ENCODE results near the gene FCGR3A. TPM values are rescaled to one million over a fixed set of nuclear protein-coding genes. Genes with fewer than 3 reads are reported as not detected.
"Not testable (repeated sequence)": the region's sequence is repeated elsewhere in the genome, so short reads cannot be mapped to it uniquely, and the experiment has no call there.

The FCGR3A gene
- 1,000 to 10,000 TPM in 2 of 3 donors, 100 to 1,000 TPM in 1; 491 to 1,637 (median 1,471) TPM for polyA plus RNA-seq

DNA sequence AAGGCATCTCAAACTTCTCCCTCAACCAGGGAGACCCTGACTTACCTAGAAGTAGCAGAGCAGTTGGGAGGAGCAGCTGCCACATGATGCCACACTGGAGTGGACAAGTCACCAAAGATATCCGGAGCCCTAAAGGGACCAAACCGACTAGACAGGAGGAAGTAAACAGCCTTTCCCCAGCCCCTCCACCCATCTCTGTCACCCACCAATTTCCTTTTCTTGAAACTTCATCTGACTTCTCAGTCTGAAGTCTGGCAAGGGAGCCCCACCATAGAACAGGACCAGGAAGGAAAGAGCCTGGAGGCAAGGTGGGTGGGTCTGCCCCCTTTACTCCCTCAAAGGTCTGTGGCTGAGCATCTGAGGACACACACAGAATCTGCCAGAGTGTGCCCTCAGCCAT, at the start of gene FCGR3A:
FCGR3A (minus strand) TSS at position 167 of the 400 bp plus-strand sequence; CDS start at position 85, 82 bp downstream.
- H3K36me3 Mint-ChIP-seq, result peaks cover 21 to 25% (median 23%) of the 10 kb centered on the region in 3 donors
- DNase-seq, result peak; percentile 55 to 60 (median 55)
- H3K9me3 Mint-ChIP-seq, result no peaks in the 10 kb centered on the region
- peaks cover 69 to 81% of the 10 kb centered on the region in 2 donors for H3K4me1 Mint-ChIP-seq
- peaks cover 0 to 4% (median 2%) of the 10 kb centered on the region in 3 donors for H3K27me3 Mint-ChIP-seq (ENCODE audit: low read depth in 3 of 3)
- H3K27ac Mint-ChIP-seq, result peak within 1 kb of the TSS; percentile 91 to 97 (median 96)
- H3K4me3 Mint-ChIP-seq, result peak within 1 kb of the TSS; percentile 81 to 97 (median 94)

- not testable (repeated sequence) for H3K36me3 Mint-ChIP-seq; H3K4me1 Mint-ChIP-seq; DNase-seq; H3K4me3 Mint-ChIP-seq; H3K27ac Mint-ChIP-seq; H3K27me3 Mint-ChIP-seq (ENCODE audit: low read depth in 3 of 3); H3K9me3 Mint-ChIP-seq
Measured at GRCh38 chr1:161597077-161597476, 47.5 kb upstream of the FCGR3A start.

- H3K36me3 Mint-ChIP-seq, H3K4me1 Mint-ChIP-seq: not testable (repeated sequence)
- peak overlapping the region in 3 of 6 donors; percentile 9 to 48 (median 46) for H3K27ac Mint-ChIP-seq
Measured at GRCh38 chr1:161595583-161595982, 46.0 kb upstream of the FCGR3A start.

DNA sequence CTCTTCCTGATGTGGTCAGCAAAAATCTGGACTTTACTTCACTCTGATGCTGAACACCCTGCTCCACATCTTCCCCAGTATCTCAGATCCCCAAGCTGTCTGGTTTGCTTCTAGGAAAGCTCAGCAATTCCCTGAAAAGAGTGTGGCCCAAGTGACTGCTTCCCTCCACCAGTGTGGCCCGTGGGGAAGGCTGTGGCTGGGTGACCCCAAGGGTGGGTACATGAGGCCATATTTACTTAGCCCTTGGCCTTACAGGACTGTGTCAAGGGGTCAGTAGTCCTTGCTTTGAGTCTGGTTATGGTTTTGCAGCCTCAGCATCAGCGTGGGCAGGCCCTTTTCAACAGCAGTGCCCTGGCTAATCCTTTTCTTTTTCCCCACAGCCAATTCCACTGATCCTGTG, 45.6 kb upstream of the FCGR3A start:
- H3K4me3 Mint-ChIP-seq; DNase-seq; H3K27ac Mint-ChIP-seq; H3K27me3 Mint-ChIP-seq (ENCODE audit: low read depth in 3 of 3); H3K9me3 Mint-ChIP-seq; H3K36me3 Mint-ChIP-seq; H3K4me1 Mint-ChIP-seq: not testable (repeated sequence)

More at GRCh38 chr1:161595583-161595982, 46.0 kb upstream of the FCGR3A start:
- not testable (repeated sequence) for H3K27me3 Mint-ChIP-seq (ENCODE audit: low read depth in 3 of 3); H3K9me3 Mint-ChIP-seq; H3K4me3 Mint-ChIP-seq; DNase-seq

DNA sequence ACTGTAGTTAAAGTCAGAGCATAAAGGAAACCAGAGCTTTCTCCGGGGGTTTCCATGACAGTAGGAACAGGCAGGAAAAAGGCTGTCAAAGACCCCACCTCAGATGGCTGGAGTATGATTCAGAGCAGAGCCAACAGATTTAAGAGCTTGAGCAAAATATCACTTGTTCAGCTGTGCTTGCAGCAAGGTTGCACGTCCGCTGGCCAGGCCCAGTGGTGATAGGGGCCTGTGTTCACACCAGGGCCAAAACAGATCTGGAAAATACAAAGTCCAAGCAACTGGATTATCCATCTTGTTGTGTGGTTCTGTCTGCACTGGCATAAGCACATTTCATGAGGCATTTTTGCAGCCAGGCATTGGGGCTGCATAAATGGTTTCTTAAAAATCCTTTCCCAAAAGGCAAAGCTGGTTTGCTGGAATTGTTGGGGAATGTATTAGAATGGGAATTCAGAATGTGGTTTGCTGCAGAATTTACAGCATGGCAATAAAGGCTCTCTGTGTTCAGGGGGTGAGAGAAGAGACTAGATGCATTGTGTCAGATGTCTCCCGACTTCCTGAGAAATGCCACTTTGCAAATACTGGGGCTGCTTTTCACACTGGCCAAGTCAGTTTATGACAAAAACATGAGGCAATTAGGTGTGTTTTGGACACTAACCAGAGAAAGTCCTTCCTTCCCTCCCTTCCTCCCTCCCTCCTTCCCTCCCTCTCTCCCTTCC, 44.8 kb upstream of the FCGR3A start:
- H3K27me3 Mint-ChIP-seq (ENCODE audit: low read depth in 3 of 3); H3K9me3 Mint-ChIP-seq; DNase-seq; H3K4me3 Mint-ChIP-seq; H3K36me3 Mint-ChIP-seq; H3K4me1 Mint-ChIP-seq: not testable (repeated sequence)
- H3K27ac Mint-ChIP-seq, result peak overlapping the region in 2 of 6 donors; percentile 34 to 53

GRCh38 chr1:161593092-161593755, 43.6 kb upstream of the FCGR3A start:
- not testable (repeated sequence) for H3K4me1 Mint-ChIP-seq; H3K9me3 Mint-ChIP-seq; H3K36me3 Mint-ChIP-seq; DNase-seq; H3K27me3 Mint-ChIP-seq (ENCODE audit: low read depth in 3 of 3); H3K4me3 Mint-ChIP-seq
- peak overlapping the region in 1 of 6 donors; percentile 34 for H3K27ac Mint-ChIP-seq

DNA sequence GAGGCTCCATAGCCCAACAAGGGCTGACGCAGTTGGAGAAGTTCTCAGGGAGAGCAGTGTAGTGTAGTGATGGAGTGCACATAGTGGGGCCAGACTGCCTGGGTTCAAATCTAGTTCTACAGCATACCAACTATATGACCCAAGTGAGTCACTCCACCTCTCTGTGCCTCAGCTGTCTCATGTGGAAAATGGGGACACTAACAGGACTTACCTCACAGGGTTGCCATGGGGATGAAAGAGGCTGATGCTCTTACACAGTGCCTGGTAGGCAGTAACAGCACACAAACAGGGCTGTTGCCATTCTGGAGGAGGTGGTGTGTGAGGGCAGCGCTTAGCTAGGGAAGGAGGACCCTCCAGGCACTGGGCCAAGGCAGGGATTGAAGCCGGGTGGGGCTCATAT, 43.0 kb upstream of the FCGR3A start:
- H3K27ac Mint-ChIP-seq; DNase-seq; H3K4me3 Mint-ChIP-seq; H3K27me3 Mint-ChIP-seq (ENCODE audit: low read depth in 3 of 3); H3K36me3 Mint-ChIP-seq; H3K9me3 Mint-ChIP-seq; H3K4me1 Mint-ChIP-seq: not testable (repeated sequence)

GRCh38 chr1:161589920-161590319, 40.3 kb upstream of the FCGR3A start:
- not testable (repeated sequence) for H3K9me3 Mint-ChIP-seq; H3K4me3 Mint-ChIP-seq; H3K36me3 Mint-ChIP-seq; H3K4me1 Mint-ChIP-seq; H3K27ac Mint-ChIP-seq; H3K27me3 Mint-ChIP-seq (ENCODE audit: low read depth in 3 of 3); DNase-seq

- not testable (repeated sequence) for H3K27ac Mint-ChIP-seq; H3K36me3 Mint-ChIP-seq; H3K4me1 Mint-ChIP-seq; H3K27me3 Mint-ChIP-seq (ENCODE audit: low read depth in 3 of 3); DNase-seq; H3K9me3 Mint-ChIP-seq; H3K4me3 Mint-ChIP-seq
Measured at GRCh38 chr1:161589365-161589764, 39.7 kb upstream of the FCGR3A start.

- not testable (repeated sequence) for H3K27me3 Mint-ChIP-seq (ENCODE audit: low read depth in 3 of 3); H3K4me1 Mint-ChIP-seq; H3K27ac Mint-ChIP-seq; DNase-seq; H3K36me3 Mint-ChIP-seq; H3K4me3 Mint-ChIP-seq; H3K9me3 Mint-ChIP-seq
Measured at GRCh38 chr1:161588596-161588995, 39.0 kb upstream of the FCGR3A start.

DNA sequence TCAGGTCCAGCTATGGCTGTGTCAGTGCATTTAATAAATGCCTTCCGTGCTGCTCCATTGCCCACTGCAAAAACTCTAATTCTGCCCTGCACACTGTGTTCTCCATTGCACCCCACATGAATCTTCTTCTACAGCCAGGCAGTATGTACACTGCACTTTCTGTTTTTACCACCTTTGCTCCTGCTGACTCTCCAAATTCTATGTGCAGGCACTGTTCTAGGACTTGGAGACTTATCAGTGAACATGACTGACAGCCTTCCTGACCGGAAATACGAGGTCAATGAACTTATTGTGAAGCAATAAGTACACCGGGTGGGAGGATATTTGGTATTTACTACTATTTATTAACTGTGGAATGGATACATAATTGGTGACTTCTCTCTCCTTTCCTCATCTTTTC, 33.3 kb upstream of the FCGR3A start:
- H3K27me3 Mint-ChIP-seq (ENCODE audit: low read depth in 3 of 3); H3K9me3 Mint-ChIP-seq; DNase-seq; H3K36me3 Mint-ChIP-seq; H3K4me1 Mint-ChIP-seq; H3K4me3 Mint-ChIP-seq: not testable (repeated sequence)
- H3K27ac Mint-ChIP-seq, result peak overlapping the region in 1 of 6 donors; percentile 22

DNA sequence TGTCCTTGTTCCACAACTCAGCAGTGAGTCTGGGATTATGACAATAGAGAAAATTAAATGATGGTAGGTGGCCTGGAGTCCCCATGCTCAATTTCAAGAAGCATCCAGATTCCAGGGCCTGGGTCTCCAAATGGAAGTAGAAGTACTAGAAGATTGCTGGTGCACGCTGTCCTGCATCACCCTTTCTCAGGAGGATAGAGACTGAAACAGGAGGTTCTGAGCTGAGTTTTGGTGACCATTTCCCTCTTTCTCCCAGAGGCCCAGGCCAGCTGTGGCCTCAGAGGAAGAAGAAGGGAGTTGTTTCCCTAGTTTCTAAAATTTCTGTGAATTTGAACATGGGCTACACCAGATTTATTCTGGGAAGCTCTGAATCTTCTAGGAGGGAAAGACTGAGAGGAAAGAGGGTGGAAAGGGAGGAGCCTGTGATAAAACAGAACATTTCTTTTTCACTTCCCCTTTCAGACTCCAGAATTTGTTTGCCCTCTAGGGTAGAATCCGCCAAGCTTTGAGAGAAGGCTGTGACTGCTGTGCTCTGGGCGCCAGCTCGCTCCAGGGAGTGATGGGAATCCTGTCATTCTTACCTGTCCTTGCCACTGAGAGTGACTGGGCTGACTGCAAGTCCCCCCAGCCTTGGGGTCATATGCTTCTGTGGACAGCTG, 31.4 kb upstream of the FCGR3A start:
- not testable (repeated sequence) for H3K27ac Mint-ChIP-seq; H3K4me1 Mint-ChIP-seq; H3K36me3 Mint-ChIP-seq; H3K4me3 Mint-ChIP-seq; H3K27me3 Mint-ChIP-seq (ENCODE audit: low read depth in 3 of 3); H3K9me3 Mint-ChIP-seq; DNase-seq

- H3K9me3 Mint-ChIP-seq; H3K27ac Mint-ChIP-seq; H3K36me3 Mint-ChIP-seq; H3K4me3 Mint-ChIP-seq; H3K27me3 Mint-ChIP-seq (ENCODE audit: low read depth in 3 of 3); H3K4me1 Mint-ChIP-seq: not testable (repeated sequence)
- peak; percentile 14 to 57 (median 30) for DNase-seq
Measured at GRCh38 chr1:161579856-161580507, 30.4 kb upstream of the FCGR3A start.

DNA sequence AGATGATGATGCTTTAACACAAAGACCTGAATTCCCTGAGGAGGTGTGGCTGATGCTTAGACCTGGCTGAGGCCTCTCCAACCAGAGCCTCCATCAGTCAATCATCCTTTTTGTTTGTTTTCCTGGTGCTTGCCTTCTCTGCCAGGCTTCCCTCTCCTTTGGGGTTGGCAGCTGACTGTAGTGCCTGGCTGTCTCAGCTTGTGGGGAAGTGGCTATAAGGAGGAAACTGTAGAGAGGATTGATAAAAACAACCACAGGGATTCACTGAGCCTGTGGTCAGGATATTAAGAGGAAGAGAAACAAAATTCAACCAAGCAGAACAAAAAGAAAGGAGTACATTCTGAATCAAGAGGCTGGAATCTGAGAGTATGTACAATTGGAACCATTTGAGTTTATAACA, 27.1 kb upstream of the FCGR3A start:
- not testable (repeated sequence) for H3K9me3 Mint-ChIP-seq; H3K36me3 Mint-ChIP-seq; DNase-seq; H3K27me3 Mint-ChIP-seq (ENCODE audit: low read depth in 3 of 3); H3K4me3 Mint-ChIP-seq; H3K4me1 Mint-ChIP-seq; H3K27ac Mint-ChIP-seq
